ENCODE results near the gene FAM78A. TPM values are rescaled to one million over a fixed set of nuclear protein-coding genes. Genes with fewer than 3 reads are reported as not detected.

Gene FAM78A
- total and polyA plus RNA-seq, 4 donors, result 0.59 to 6.3 (median 3.0) TPM

DNA sequence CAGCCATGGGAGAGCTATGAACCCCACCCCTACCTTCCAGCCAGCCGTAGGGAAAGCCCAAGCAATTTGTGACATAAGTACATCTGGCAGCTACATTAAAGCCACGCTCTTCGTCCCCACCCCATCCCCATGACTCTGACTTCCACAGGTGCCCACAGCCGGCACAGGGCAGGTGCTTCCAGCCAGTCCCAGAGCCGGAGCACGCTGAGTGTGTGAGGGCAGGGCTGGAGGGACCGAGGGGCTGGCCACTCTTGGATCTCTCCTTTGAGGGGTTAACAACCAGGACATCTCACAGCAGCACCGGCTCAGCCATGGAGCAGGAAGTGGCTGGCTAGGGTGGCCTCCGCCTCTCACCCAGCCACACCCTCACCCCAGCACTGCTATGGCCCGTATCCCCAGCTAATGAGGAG lies 2.4 kb upstream of the FAM78A start:
- no peaks in the 10 kb centered on the region for H3K36me3 ChIP-seq (ENCODE audit: control insufficient read depth in 1 of 2, insufficient read depth in 2 of 2, low read length in 1 of 2)
- H3K27ac ChIP-seq (ENCODE audit: low read depth in 1 of 2, low read length in 2 of 2), result no peak overlapping the region
- 70 to 73% methylated on average over 10 of the region's 10 CpGs for WGBS, 2 donors
- peaks cover 0 to 1% of the 10 kb centered on the region in 2 donors for H3K27me3 ChIP-seq (ENCODE audit: control insufficient read depth in 1 of 2, insufficient read depth in 2 of 2, low read length in 1 of 2)
- no peak for DNase-seq
- H3K9me3 ChIP-seq (ENCODE audit: control insufficient read depth, low read length), result no peaks in the 10 kb centered on the region
- H3K4me3 ChIP-seq (ENCODE audit: low read length in 2 of 2), result no peak overlapping the region
- H3K4me1 ChIP-seq (ENCODE audit: control insufficient read depth in 1 of 2, insufficient read depth in 2 of 2, low read length in 2 of 2), result no peaks in the 10 kb centered on the region
- intact Hi-C loops (cut with DNase I), result no loop called here
- ATAC-seq (ENCODE audit: low FRiP score), result no peak

- no peaks in the 10 kb centered on the region for H3K4me1 ChIP-seq (ENCODE audit: control insufficient read depth in 1 of 2, insufficient read depth in 2 of 2, low read length in 2 of 2)
- peak overlapping the region; percentile 41 to 71 for H3K4me3 ChIP-seq (ENCODE audit: low read length in 2 of 2)
- H3K36me3 ChIP-seq (ENCODE audit: control insufficient read depth in 1 of 2, insufficient read depth in 2 of 2, low read length in 1 of 2), result no peaks in the 10 kb centered on the region
- H3K27me3 ChIP-seq (ENCODE audit: control insufficient read depth in 1 of 2, insufficient read depth in 2 of 2, low read length in 1 of 2), result peaks cover 0 to 1% of the 10 kb centered on the region in 2 donors
- no peak overlapping the region for H3K27ac ChIP-seq (ENCODE audit: low read depth in 1 of 2, low read length in 2 of 2)
- peak; percentile 78 for ATAC-seq (ENCODE audit: low FRiP score)
- DNase-seq, result peak; percentile 89 to 91
- intact Hi-C loops (cut with DNase I), result no loop called here
- H3K9me3 ChIP-seq (ENCODE audit: control insufficient read depth, low read length), result no peaks in the 10 kb centered on the region
- WGBS, 2 donors, result 9 to 26% methylated on average over 22 to 59 of the region's 59 CpGs
Measured at GRCh38 chr9:131277910-131278701, 1.8 kb upstream of the FAM78A start.

GRCh38 chr9:131277287-131277909 lies 1.1 kb upstream of the FAM78A start:
- intact Hi-C loops (cut with DNase I), result no loop called here
- Histone ChIP-seq H3K9me3 (ENCODE audit: control insufficient read depth, low read length) (no peaks in the 10 kb centered on the region), H3K27ac (ENCODE audit: low read depth in 1 of 2, low read length in 2 of 2) (no peak overlapping the region), H3K27me3 (ENCODE audit: control insufficient read depth in 1 of 2, insufficient read depth in 2 of 2, low read length in 1 of 2) (peaks cover 0 to 1% of the 10 kb centered on the region in 2 donors), H3K4me3 (ENCODE audit: low read length in 2 of 2) (peak overlapping the region; percentile 41 to 71), H3K36me3 (ENCODE audit: control insufficient read depth in 1 of 2, insufficient read depth in 2 of 2, low read length in 1 of 2) (no peaks in the 10 kb centered on the region), H3K4me1 (ENCODE audit: control insufficient read depth in 1 of 2, insufficient read depth in 2 of 2, low read length in 2 of 2) (no peaks in the 10 kb centered on the region)
- ATAC-seq (ENCODE audit: low FRiP score) (no peak), DNase-seq (no peak)
- WGBS, 2 donors, result 0 to 1% methylated on average over 37 to 78 of the region's 78 CpGs

GRCh38 chr9:131276891-131277286 lies 579 bp upstream of the FAM78A start:
- 1 to 4% methylated on average over 16 to 60 of the region's 60 CpGs for WGBS, 2 donors
- peak overlapping the region; percentile 36 to 41 for H3K4me3 ChIP-seq (ENCODE audit: low read length in 2 of 2)
- no peaks in the 10 kb centered on the region for H3K4me1 ChIP-seq (ENCODE audit: control insufficient read depth in 1 of 2, insufficient read depth in 2 of 2, low read length in 2 of 2)
- ATAC-seq (ENCODE audit: low FRiP score) (no peak), DNase-seq (no peak)
- no peaks in the 10 kb centered on the region for H3K9me3 ChIP-seq (ENCODE audit: control insufficient read depth, low read length)
- H3K36me3 ChIP-seq (ENCODE audit: control insufficient read depth in 1 of 2, insufficient read depth in 2 of 2, low read length in 1 of 2), result no peaks in the 10 kb centered on the region
- H3K27ac ChIP-seq (ENCODE audit: low read depth in 1 of 2, low read length in 2 of 2), result no peak overlapping the region
- H3K27me3 ChIP-seq (ENCODE audit: control insufficient read depth in 1 of 2, insufficient read depth in 2 of 2, low read length in 1 of 2), result peaks cover 0 to 1% of the 10 kb centered on the region in 2 donors
- intact Hi-C loops (cut with DNase I), result no loop called here

DNA sequence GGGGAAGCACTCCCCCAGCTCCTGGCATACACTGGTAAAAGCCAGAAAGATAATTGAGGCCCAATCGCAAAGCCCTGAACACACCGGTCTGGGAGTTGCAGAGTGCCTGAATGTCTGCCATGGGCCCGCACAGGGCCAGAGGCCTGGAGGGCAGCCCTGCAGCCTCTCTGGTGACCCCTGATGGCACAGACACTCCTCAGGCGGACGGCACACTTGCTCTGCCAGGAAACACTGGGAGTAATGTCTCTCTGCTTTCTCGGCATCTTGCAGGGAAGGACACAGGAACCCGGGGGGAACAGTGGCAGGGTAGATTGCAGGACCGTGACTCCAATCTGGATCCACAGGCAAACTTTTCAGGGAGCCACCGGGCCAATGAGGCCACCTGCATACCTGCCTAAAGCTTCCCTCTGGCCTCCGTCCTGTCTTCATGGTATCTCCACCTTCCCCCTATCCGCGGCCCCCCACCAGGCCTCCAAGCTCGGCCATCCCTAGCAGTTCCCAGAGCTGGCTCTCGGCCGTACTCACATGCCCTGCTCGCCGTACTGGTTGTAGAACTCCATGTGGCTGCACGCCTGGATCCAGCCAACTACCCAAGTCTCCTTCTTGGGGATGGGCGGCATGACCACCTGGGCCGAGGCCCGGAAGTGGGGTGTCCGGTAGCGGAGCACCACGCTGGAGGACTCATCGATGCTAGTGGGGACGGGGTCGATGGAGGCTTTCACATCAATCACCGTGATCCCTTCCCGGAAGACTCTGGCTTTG lies 797 bp downstream of the FAM78A start:
- WGBS, 2 donors, result 91 to 92% methylated on average over 28 to 29 of the region's 29 CpGs
- H3K27me3 ChIP-seq (ENCODE audit: control insufficient read depth in 1 of 2, insufficient read depth in 2 of 2, low read length in 1 of 2), result peaks cover 0 to 1% of the 10 kb centered on the region in 2 donors
- DNase-seq, result no peak
- H3K36me3 ChIP-seq (ENCODE audit: control insufficient read depth in 1 of 2, insufficient read depth in 2 of 2, low read length in 1 of 2), result no peaks in the 10 kb centered on the region
- intact Hi-C loops (cut with DNase I), result no loop called here
- H3K4me1 ChIP-seq (ENCODE audit: control insufficient read depth in 1 of 2, insufficient read depth in 2 of 2, low read length in 2 of 2), result no peaks in the 10 kb centered on the region
- H3K9me3 ChIP-seq (ENCODE audit: control insufficient read depth, low read length), result no peaks in the 10 kb centered on the region
- ATAC-seq (ENCODE audit: low FRiP score), result no peak
- no peak overlapping the region for H3K27ac ChIP-seq (ENCODE audit: low read depth in 1 of 2, low read length in 2 of 2)
- no peak overlapping the region for H3K4me3 ChIP-seq (ENCODE audit: low read length in 2 of 2)

GRCh38 chr9:131274674-131275331 lies 1.5 kb downstream of the FAM78A start:
- ATAC-seq (ENCODE audit: low FRiP score), result no peak
- Histone ChIP-seq H3K36me3 (ENCODE audit: control insufficient read depth in 1 of 2, insufficient read depth in 2 of 2, low read length in 1 of 2) (no peaks in the 10 kb centered on the region), H3K4me1 (ENCODE audit: control insufficient read depth in 1 of 2, insufficient read depth in 2 of 2, low read length in 2 of 2) (no peaks in the 10 kb centered on the region), H3K27ac (ENCODE audit: low read depth in 1 of 2, low read length in 2 of 2) (no peak overlapping the region), H3K27me3 (ENCODE audit: control insufficient read depth in 1 of 2, insufficient read depth in 2 of 2, low read length in 1 of 2) (peaks cover 0 to 1% of the 10 kb centered on the region in 2 donors), H3K9me3 (ENCODE audit: control insufficient read depth, low read length) (no peaks in the 10 kb centered on the region), H3K4me3 (ENCODE audit: low read length in 2 of 2) (no peak overlapping the region)
- peak in 1 of 2 donors; percentile 84 for DNase-seq
- intact Hi-C loops (cut with DNase I), result no loop called here
- 87 to 91% methylated on average over 18 of the region's 18 CpGs for WGBS, 2 donors

GRCh38 chr9:131273856-131274673 lies 2.2 kb downstream of the FAM78A start:
- intact Hi-C loops (cut with DNase I), result no loop called here
- Histone ChIP-seq H3K27me3 (ENCODE audit: control insufficient read depth in 1 of 2, insufficient read depth in 2 of 2, low read length in 1 of 2) (peaks cover 0 to 1% of the 10 kb centered on the region in 2 donors), H3K4me1 (ENCODE audit: control insufficient read depth in 1 of 2, insufficient read depth in 2 of 2, low read length in 2 of 2) (no peaks in the 10 kb centered on the region), H3K27ac (ENCODE audit: low read depth in 1 of 2, low read length in 2 of 2) (no peak overlapping the region), H3K9me3 (ENCODE audit: control insufficient read depth, low read length) (no peaks in the 10 kb centered on the region), H3K4me3 (ENCODE audit: low read length in 2 of 2) (no peak overlapping the region), H3K36me3 (ENCODE audit: control insufficient read depth in 1 of 2, insufficient read depth in 2 of 2, low read length in 1 of 2) (no peaks in the 10 kb centered on the region)
- DNase-seq (no peak), ATAC-seq (ENCODE audit: low FRiP score) (no peak)
- 78 to 87% methylated on average over 13 of the region's 13 CpGs for WGBS, 2 donors

All from aorta (tissue), 5 donors.